GM12878 (cell line): ENCODE data around the gene FHL5. TPM values are rescaled to one million over a fixed set of nuclear protein-coding genes. Genes with fewer than 3 reads are reported as not detected.

Experiments used
- ATAC-seq: fragments of 200-7000 bp; cut with Tn5 transposase; 3 replicates; pipeline ENCODE4 v1.9.1; 2020; ENCODE audit warnings: mild to moderate bottlenecking, moderate library complexity
- BruUV-seq: library from RNA; stranded (reverse); fragments of 400-500 nt; replicated peaks from 2 replicates; lab custom pipeline; 2021; lab: Mats Ljungman, UMichigan
- CTCF ChIA-PET: fragments of 300-600 bp; sonication (Branson Sonifier 250); formaldehyde crosslinking; extraction: SDS; loops from one replicate; lab custom pipeline; 2021; ENCODE audit warnings: inconsistent platforms; lab: Yijun Ruan, JAX
- POLR2A ChIA-PET: fragments of 350-600 bp; formaldehyde crosslinking; extraction: SDS; loops from one replicate; lab custom pipeline; 2021; ENCODE audit warnings: inconsistent platforms; lab: Charles Lee
- RAD21 ChIA-PET: fragments of 300-600 bp; sonication (Branson Sonifier 250); formaldehyde crosslinking; loops from one replicate; lab custom pipeline; 2023; ENCODE audit warnings: antibody characterized with exemption; ENCODE audit not compliant: unreplicated experiment; lab: Charles Lee
- SMC1A ChIA-PET: fragments of 300-600 bp; sonication (Branson Sonifier 250); formaldehyde crosslinking; loops from one replicate; lab custom pipeline; 2023; ENCODE audit not compliant: unreplicated experiment, uncharacterized antibody; lab: Charles Lee
- DNase-seq: peaks from one replicate; pipeline ENCODE4 v3.0.0-alpha.2; 2011; ENCODE audit warnings: low read depth, low spot score
- FAIRE-seq: peaks from 3 replicates; lab custom pipeline; 2011; peaks lifted over from hg19 to GRCh38; lab: Jason Lieb, UNC
- H2AFZ ChIP-seq: 2 replicates; pipeline ENCODE4 v1.6.0; 2011; ENCODE audit warnings: low read depth, low read length, control low read depth; ENCODE audit not compliant: control insufficient read depth
- H3K27ac ChIP-seq: 2 replicates; pipeline ENCODE4 v1.5.1; 2011; ENCODE audit warnings: control low read depth; ENCODE audit not compliant: control insufficient read depth, insufficient read depth
- H3K27me3 ChIP-seq, 2 experiments: replicated peaks in 1 of 2; 2 replicates each; pipeline versions ENCODE4 v1.6.0 to v1.6.1; 2011; ENCODE audit warnings: low read length in 1 of 2; ENCODE audit not compliant: control insufficient read depth in 2 of 2, insufficient read depth in 2 of 2
- H3K36me3 ChIP-seq, 2 experiments: 2 replicates each; pipeline ENCODE4 v1.5.1; 2011; ENCODE audit warnings: low read length in 1 of 2; ENCODE audit not compliant: control insufficient read depth in 2 of 2, insufficient read depth in 2 of 2
- H3K4me1 ChIP-seq: 2 replicates; pipeline ENCODE4 v1.6.1; 2011; ENCODE audit warnings: mild to moderate bottlenecking, low read length, moderate library complexity, mixed read lengths; ENCODE audit not compliant: control insufficient read depth, insufficient read depth
- H3K4me2 ChIP-seq: 2 replicates; pipeline ENCODE4 v1.6.0; 2011; ENCODE audit warnings: control low read depth; ENCODE audit not compliant: control insufficient read depth, insufficient read depth
- H3K4me3 ChIP-seq: fragments of 200-600 bp; sonication (generic); 2 replicates; pipeline ENCODE4 v1.5.1; 2016
- H3K79me2 ChIP-seq: 2 replicates; pipeline ENCODE4 v1.6.0; 2011; ENCODE audit warnings: low read length; ENCODE audit not compliant: control insufficient read depth, insufficient read depth
- H3K9ac ChIP-seq: 2 replicates; pipeline ENCODE4 v1.8.0; 2011; ENCODE audit warnings: low read length, control low read depth, mixed read lengths; ENCODE audit not compliant: control insufficient read depth, insufficient read depth
- H3K9me3 ChIP-seq: replicated peaks from 3 replicates; pipeline ENCODE4 v1.5.1; 2011; ENCODE audit warnings: mild to moderate bottlenecking, low read length; ENCODE audit not compliant: control insufficient read depth, insufficient read depth
- H4K20me1 ChIP-seq: 2 replicates; pipeline ENCODE4 v1.6.0; 2011; ENCODE audit not compliant: control insufficient read depth, insufficient read depth
- BHLHE40 ChIP-seq, 2 experiments: fragments of 450-650 bp in 1 of 2; IDR thresholded peaks; 2 replicates each; pipeline ENCODE4 v1.6.1; 2011 to 2017; ENCODE audit warnings: low read depth in 2 of 2, borderline replicate concordance in 1 of 2, improper control_type of control experiment in 1 of 2, low read length in 1 of 2, mild to moderate bottlenecking in 1 of 2
- CBFB ChIP-seq: IDR thresholded peaks from 2 replicates; pipeline ENCODE4 v1.6.1; 2016; ENCODE audit warnings: antibody characterized with exemption, low read depth
- ESRRA ChIP-seq: IDR thresholded peaks from 2 replicates; pipeline ENCODE4 v1.6.1; 2012; ENCODE audit warnings: mild to moderate bottlenecking, low read length, improper control_type of control experiment
- HDGF ChIP-seq: fragments of 450-650 bp; IDR thresholded peaks from 2 replicates; pipeline ENCODE4 v1.6.1; 2016; ENCODE audit warnings: antibody characterized with exemption
- MTA3 ChIP-seq: IDR thresholded peaks from 2 replicates; pipeline ENCODE4 v1.6.1; 2012; ENCODE audit warnings: low read length, inconsistent platforms, borderline replicate concordance
- POLR2AphosphoS2 ChIP-seq: IDR thresholded peaks from 2 replicates; pipeline ENCODE4 v1.6.1; 2011; ENCODE audit warnings: low read depth, mild to moderate bottlenecking, low read length, improper control_type of control experiment, moderate library complexity
- RFX5 ChIP-seq: IDR thresholded peaks from 2 replicates; pipeline ENCODE4 v1.6.1; 2011; ENCODE audit warnings: low read depth, low read length, improper control_type of control experiment
- SPI1 ChIP-seq: IDR thresholded peaks from 2 replicates; pipeline ENCODE4 v1.6.1; 2011; ENCODE audit warnings: low read depth, mild to moderate bottlenecking, low read length, moderate library complexity, borderline replicate concordance; ENCODE audit not compliant: insufficient read depth
- WGBS: methylation state at CpG from one replicate; pipeline ENCODE4 v1.1.6; 2016; ENCODE audit warnings: low lambda C conversion rate; ENCODE audit not compliant: insufficient replicate concordance, insufficient coverage; ENCODE audit errors: missing lambda C conversion rate; 5-methylcytosine and 5-hydroxymethylcytosine counted together
- in situ Hi-C: fragments of 300-500 bp; cut with MboI; formaldehyde crosslinking; loops from 9 replicates; pipeline ENCODE4 v1.14.3; 2018; ENCODE audit warnings: mixed read lengths
- intact Hi-C: fragments of 100-400 bp; cut with micrococcal nuclease; formaldehyde crosslinking; loops from one replicate; pipeline ENCODE4 v1.14.2; 2022; ENCODE audit not compliant: unreplicated experiment
- polyA plus RNA-seq, 11 experiments: library from polyadenylated mRNA; depleted of rRNA in 4 of 11; unstranded in 6 of 11; stranded (reverse) in 5 of 11; fragments of >200 nt; fragmentation: Nextera tagmentation in 4 of 11; fragmentation: Illumina TruSeq in 1 of 11; extraction: Ambion mirVana in 4 of 11; extraction: Trizol in 1 of 11; gene quantifications; 1 replicate in 1 of 11; 2 replicates in 10 of 11; pipeline versions ENCODE4 v1.2.1 to v1.2.3, GENCODE V29; 2011 to 2016; ENCODE audit warnings: inconsistent platforms in 2 of 11, missing spikeins in 2 of 11, low read depth in 1 of 11
- total RNA-seq, 4 experiments: library from RNA; depleted of rRNA in 3 of 4; stranded (reverse); fragments of >200 nt in 3 of 4; fragmentation: Illumina TruSeq in 1 of 4; extraction: Trizol in 1 of 4; gene quantifications; 2 replicates each; pipeline versions ENCODE4 v1.2.1 to v1.2.3, GENCODE V29; 2013 to 2021
- TF ChIP-seq, protein P1 (sequence below): fragments of 450-650 bp; IDR thresholded peaks from 2 replicates; pipeline ENCODE4 v1.6.1; 2017; ENCODE audit warnings: mild to moderate bottlenecking, low read depth, inconsistent platforms; ENCODE audit not compliant: poor library complexity, severe bottlenecking
- TF ChIP-seq, protein P2 (sequence below): IDR thresholded peaks from 2 replicates; pipeline ENCODE4 v1.6.1; 2011; ENCODE audit warnings: borderline replicate concordance, low read depth, mild to moderate bottlenecking, moderate library complexity, low read length; ENCODE audit not compliant: insufficient read depth, poor library complexity, severe bottlenecking
- TF ChIP-seq, protein P3 (sequence below): fragments of 150-350 bp; IDR thresholded peaks from 2 replicates; pipeline ENCODE4 v1.6.1; 2016; ENCODE audit warnings: low read depth, low read length

Gene FHL5
- total and polyA plus RNA-seq, 10 of the 15 experiments (the other 5 are each of a cell fraction or from before 2014, with no cell fraction given): 0.16 TPM; not detected in 9

DNA sequence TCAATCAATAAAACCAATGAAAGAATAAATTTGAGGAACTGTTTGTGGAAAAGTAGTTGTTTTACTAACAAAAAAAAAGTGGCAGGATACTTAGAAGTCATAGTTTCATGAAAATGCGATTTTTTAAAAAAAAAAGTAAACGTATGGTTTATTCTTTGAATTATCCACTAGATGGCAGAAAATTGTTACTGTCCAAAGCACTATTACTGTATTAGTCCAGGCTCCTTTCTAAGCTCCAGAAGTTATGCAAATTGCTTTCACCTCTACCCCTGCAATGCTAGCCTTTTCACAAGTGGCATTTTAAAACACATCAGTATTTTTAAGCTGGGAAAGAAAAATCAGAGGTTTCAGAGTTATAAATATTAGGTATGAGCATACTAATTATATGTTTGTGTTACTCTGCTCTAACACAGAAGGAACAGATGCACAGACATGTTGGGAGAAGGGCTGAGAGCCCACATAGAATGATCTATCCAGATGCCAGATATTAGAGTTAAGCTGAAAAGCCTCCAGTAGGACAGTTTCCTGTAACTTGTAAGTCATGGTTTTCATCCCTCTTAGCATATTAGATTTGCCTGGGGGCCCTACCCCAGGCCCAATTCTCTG lies 63.9 kb downstream of the FHL5 start (continued):
- TF ChIP-seq, protein P1, sequence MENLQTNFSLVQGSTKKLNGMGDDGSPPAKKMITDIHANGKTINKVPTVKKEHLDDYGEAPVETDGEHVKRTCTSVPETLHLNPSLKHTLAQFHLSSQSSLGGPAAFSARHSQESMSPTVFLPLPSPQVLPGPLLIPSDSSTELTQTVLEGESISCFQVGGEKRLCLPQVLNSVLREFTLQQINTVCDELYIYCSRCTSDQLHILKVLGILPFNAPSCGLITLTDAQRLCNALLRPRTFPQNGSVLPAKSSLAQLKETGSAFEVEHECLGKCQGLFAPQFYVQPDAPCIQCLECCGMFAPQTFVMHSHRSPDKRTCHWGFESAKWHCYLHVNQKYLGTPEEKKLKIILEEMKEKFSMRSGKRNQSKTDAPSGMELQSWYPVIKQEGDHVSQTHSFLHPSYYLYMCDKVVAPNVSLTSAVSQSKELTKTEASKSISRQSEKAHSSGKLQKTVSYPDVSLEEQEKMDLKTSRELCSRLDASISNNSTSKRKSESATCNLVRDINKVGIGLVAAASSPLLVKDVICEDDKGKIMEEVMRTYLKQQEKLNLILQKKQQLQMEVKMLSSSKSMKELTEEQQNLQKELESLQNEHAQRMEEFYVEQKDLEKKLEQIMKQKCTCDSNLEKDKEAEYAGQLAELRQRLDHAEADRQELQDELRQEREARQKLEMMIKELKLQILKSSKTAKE: no peak

DNA sequence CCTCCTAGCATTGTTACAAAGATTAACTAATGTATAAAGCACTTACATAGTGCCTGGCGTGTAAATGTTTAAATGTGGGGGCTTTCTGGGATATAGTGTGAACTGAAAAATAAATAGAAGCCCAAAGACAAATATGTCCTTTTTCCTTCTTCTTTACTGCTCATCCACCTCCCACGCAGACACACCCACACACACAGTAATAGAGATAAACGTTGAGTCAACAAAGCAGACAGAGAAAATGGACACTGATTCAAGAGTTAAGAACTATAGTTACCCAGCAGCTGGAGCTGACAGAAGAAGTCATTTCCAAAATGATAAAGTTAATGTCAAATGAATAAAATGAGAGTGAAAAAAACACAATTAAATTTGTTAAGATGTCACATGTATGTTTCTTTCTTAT lies 68.3 kb downstream of the FHL5 start:
- H3K27ac ChIP-seq: no peak overlapping the region
- BruUV-seq: no TSS peak
- H3K9me3 ChIP-seq: no peaks in the 10 kb centered on the region
- intact Hi-C loops: no loop called here
- ATAC-seq: no peak
- H3K4me1 ChIP-seq: peaks cover 3% of the 10 kb centered on the region; the same call in 1 of the 2 replicates
- no peak overlapping the region for H3K4me2 ChIP-seq
- TF ChIP-seq SPI1 (no peak), BHLHE40 (IDR thresholded peaks at IDR 0.05; ENCODE audit: borderline replicate concordance in 1 of 2, low read depth in 2 of 2, low read length in 1 of 2) (no peak), ESRRA (no peak), HDGF (no peak), POLR2AphosphoS2 (no peak), CBFB (no peak), RFX5 (no peak), MTA3 (no peak)
- TF ChIP-seq, protein P2, sequence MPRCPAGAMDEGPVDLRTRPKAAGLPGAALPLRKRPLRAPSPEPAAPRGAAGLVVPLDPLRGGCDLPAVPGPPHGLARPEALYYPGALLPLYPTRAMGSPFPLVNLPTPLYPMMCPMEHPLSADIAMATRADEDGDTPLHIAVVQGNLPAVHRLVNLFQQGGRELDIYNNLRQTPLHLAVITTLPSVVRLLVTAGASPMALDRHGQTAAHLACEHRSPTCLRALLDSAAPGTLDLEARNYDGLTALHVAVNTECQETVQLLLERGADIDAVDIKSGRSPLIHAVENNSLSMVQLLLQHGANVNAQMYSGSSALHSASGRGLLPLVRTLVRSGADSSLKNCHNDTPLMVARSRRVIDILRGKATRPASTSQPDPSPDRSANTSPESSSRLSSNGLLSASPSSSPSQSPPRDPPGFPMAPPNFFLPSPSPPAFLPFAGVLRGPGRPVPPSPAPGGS: no peak
- TF ChIP-seq, protein P3, sequence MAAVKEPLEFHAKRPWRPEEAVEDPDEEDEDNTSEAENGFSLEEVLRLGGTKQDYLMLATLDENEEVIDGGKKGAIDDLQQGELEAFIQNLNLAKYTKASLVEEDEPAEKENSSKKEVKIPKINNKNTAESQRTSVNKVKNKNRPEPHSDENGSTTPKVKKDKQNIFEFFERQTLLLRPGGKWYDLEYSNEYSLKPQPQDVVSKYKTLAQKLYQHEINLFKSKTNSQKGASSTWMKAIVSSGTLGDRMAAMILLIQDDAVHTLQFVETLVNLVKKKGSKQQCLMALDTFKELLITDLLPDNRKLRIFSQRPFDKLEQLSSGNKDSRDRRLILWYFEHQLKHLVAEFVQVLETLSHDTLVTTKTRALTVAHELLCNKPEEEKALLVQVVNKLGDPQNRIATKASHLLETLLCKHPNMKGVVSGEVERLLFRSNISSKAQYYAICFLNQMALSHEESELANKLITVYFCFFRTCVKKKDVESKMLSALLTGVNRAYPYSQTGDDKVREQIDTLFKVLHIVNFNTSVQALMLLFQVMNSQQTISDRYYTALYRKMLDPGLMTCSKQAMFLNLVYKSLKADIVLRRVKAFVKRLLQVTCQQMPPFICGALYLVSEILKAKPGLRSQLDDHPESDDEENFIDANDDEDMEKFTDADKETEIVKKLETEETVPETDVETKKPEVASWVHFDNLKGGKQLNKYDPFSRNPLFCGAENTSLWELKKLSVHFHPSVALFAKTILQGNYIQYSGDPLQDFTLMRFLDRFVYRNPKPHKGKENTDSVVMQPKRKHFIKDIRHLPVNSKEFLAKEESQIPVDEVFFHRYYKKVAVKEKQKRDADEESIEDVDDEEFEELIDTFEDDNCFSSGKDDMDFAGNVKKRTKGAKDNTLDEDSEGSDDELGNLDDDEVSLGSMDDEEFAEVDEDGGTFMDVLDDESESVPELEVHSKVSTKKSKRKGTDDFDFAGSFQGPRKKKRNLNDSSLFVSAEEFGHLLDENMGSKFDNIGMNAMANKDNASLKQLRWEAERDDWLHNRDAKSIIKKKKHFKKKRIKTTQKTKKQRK: no peak
- no peak overlapping the region for H2AFZ ChIP-seq
- SMC1A ChIA-PET: interaction anchor here (1.0 to 1.8 kb wide), 6 partner anchors 9 to 428 kb away, joined by 3 to 6 read pairs (median 4); partner anchors contain the start of gene NDUFAF4
- no peaks in the 10 kb centered on the region for H3K36me3 ChIP-seq
- no peak overlapping the region for H3K9ac ChIP-seq
- DNase-seq: no peak
- H3K27me3 ChIP-seq: no peaks in the 10 kb centered on the region
- in situ Hi-C loops: no loop called here
- CTCF ChIA-PET: interaction anchor here (1.4 to 1.8 kb wide), 3 partner anchors 28 to 428 kb away, joined by 3 to 10 read pairs (median 7); partner anchors contain the start of gene NDUFAF4
- no peak for FAIRE-seq
- RAD21 ChIA-PET: no interaction called here
- H3K4me3 ChIP-seq: no peak overlapping the region
- no peaks in the 10 kb centered on the region for H4K20me1 ChIP-seq
- 45% methylated on average over 3 of the region's 3 CpGs for WGBS
- no peaks in the 10 kb centered on the region for H3K79me2 ChIP-seq
- POLR2A ChIA-PET: no interaction called here
